ENCODE data around the gene SPCS1.

DNA sequence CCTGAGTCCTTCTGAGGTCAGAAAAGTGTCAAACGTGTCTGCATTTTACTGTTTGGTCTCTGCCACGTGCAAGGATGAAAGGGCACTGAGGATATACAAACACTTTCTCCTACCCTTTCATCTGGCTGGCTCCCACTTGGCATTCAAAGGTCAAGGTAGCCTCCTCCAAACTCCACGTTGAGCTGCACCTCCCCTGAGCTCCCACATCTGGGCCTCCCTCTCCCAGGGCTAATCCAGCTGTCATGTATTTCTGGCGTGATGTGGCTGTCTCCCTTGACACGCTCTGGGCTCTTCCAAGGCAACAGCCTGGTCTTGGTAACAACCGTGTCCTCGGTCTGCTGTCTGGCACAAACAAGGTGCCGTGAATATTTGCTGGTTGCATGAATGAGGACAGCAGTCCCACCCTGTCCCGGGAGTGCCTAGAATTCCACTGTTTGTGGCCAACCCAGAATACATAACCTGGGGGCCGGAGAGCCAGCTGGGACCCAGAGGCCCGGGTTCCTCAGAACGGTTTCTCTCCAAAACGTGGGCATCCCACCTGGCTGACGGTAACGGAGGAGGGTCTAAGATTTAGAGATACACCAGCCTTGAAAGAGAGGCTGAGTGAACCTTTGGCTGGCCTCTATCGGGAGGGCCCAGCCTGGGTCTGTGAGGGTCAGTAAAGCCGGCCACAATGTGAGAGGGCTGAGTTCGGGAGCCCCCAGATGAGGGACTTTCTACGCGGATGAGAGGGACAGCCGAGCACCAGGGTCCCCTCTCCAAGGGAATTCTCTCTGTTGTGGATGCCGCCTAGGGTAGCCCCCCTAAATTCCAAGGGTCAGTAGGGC is 1.1 kb upstream of the SPCS1 start:
- TF ChIP-seq, protein P1, sequence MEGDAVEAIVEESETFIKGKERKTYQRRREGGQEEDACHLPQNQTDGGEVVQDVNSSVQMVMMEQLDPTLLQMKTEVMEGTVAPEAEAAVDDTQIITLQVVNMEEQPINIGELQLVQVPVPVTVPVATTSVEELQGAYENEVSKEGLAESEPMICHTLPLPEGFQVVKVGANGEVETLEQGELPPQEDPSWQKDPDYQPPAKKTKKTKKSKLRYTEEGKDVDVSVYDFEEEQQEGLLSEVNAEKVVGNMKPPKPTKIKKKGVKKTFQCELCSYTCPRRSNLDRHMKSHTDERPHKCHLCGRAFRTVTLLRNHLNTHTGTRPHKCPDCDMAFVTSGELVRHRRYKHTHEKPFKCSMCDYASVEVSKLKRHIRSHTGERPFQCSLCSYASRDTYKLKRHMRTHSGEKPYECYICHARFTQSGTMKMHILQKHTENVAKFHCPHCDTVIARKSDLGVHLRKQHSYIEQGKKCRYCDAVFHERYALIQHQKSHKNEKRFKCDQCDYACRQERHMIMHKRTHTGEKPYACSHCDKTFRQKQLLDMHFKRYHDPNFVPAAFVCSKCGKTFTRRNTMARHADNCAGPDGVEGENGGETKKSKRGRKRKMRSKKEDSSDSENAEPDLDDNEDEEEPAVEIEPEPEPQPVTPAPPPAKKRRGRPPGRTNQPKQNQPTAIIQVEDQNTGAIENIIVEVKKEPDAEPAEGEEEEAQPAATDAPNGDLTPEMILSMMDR (IDR thresholded peaks at IDR 0.05; ENCODE audit: low read depth, low read length): no peak
- TF ChIP-seq EZH2phosphoT487 (IDR thresholded peaks at IDR 0.05; ENCODE audit: low read depth): no peak

All from OCI-LY3 (cell line).